Measurements from ENCODE around the gene TXNIP.

DNA sequence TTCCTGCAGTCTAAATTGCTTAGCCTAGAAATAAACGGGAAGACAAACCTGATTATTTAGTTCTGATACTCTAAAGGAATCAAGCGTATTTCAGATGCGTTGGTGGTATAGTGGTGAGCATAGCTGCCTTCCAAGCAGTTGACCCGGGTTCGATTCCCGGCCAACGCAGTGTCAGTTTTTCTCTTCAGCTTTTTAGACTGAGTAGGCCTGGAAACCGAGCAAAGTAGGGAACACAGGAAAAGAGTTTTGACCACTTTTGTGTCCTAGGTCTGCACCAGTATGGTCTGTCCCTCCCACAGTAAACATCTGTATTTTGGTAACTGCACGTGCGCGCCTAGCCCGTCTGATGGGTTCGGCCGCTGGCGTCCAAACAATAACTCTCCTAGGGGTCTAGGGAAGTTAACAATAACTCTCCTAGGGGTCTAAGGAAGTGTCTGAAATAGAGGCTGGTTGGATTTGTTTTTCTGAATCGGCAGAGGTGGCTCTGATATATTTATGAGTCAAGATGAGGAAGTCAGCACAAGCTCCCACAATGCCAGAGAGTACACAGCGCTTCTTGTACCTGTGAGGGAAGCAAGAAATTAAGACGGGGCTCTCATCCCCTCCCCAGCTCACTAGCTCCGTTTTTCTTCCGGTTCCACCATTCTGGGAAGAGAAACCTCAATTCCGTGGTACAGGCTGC, 40.7 kb upstream of the TXNIP start:
- TF ChIP-seq, protein P1, sequence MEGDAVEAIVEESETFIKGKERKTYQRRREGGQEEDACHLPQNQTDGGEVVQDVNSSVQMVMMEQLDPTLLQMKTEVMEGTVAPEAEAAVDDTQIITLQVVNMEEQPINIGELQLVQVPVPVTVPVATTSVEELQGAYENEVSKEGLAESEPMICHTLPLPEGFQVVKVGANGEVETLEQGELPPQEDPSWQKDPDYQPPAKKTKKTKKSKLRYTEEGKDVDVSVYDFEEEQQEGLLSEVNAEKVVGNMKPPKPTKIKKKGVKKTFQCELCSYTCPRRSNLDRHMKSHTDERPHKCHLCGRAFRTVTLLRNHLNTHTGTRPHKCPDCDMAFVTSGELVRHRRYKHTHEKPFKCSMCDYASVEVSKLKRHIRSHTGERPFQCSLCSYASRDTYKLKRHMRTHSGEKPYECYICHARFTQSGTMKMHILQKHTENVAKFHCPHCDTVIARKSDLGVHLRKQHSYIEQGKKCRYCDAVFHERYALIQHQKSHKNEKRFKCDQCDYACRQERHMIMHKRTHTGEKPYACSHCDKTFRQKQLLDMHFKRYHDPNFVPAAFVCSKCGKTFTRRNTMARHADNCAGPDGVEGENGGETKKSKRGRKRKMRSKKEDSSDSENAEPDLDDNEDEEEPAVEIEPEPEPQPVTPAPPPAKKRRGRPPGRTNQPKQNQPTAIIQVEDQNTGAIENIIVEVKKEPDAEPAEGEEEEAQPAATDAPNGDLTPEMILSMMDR (IDR thresholded peaks at IDR 0.05; ENCODE audit: insufficient read depth, low read depth, low read length) = no peak
- TF ChIP-seq EZH2 (IDR thresholded peaks at IDR 0.05; ENCODE audit: insufficient read depth, low read length) = no peak

All from astrocyte (in vitro differentiated cells and primary cell).